Lower leg skin (tissue), 3 donors: Measurements from ENCODE around the gene DTNBP1.

Source experiments
- CTCF ChIP-seq, 3 donors: fragments of 450-650 bp; IDR thresholded peaks; one replicate each; pipeline ENCODE4 v1.5.1; 2016; ENCODE audit warnings: antibody characterized with exemption in 3 of 3, mild to moderate bottlenecking in 3 of 3, moderate library complexity in 2 of 3
- POLR2A ChIP-seq, 2 donors: fragments of 450-650 bp; IDR thresholded peaks; one replicate each; pipeline ENCODE4 v1.6.1; 2016 to 2017; ENCODE audit warnings: antibody characterized with exemption in 2 of 2, mild to moderate bottlenecking in 1 of 2, moderate library complexity in 1 of 2

GRCh38 chr6:15551798-15552197 is 111.0 kb downstream of the DTNBP1 start:
- TF ChIP-seq POLR2A (IDR thresholded peaks at IDR 0.05) (no peak), CTCF (IDR thresholded peaks at IDR 0.05) (no peak)
